A549 (cell line): ENCODE results near the gene ARHGEF26. TPM values are rescaled to one million over a fixed set of nuclear protein-coding genes. Genes with fewer than 3 reads are reported as not detected.

Experiments used
- ATAC-seq, 2 experiments: fragments of 200-7000 bp in 1 of 2; fragments of >200 bp in 1 of 2; cut with Nextera tagmentation in 1 of 2; cut with Tn5 transposase in 1 of 2; 3 replicates each; pipeline versions ENCODE4 v1.8.0 to v1.9.1; 2018 to 2020; ENCODE audit warnings: mild to moderate bottlenecking in 1 of 2, moderate library complexity in 1 of 2
- CTCF ChIA-PET: fragments of 300-600 bp; sonication (Branson Sonifier 250); formaldehyde crosslinking; extraction: SDS; loops from one replicate; lab custom pipeline; 2021; ENCODE audit warnings: antibody characterized with exemption, inconsistent platforms; lab: Yijun Ruan, JAX
- POLR2A ChIA-PET: fragments of 350-600 bp; formaldehyde crosslinking; extraction: SDS; loops from one replicate; lab custom pipeline; 2021; ENCODE audit warnings: antibody characterized with exemption, inconsistent platforms; lab: Yijun Ruan, JAX
- DNase-seq, 2 experiments: peaks; one replicate each; pipeline versions ENCODE4 v3.0.0 to v3.0.0-alpha.2; 2011 to 2016; ENCODE audit warnings: low read depth in 1 of 2, low spot score in 1 of 2
- FAIRE-seq: peaks from 2 replicates; lab custom pipeline; 2011; peaks lifted over from hg19 to GRCh38; lab: Jason Lieb, UNC
- H3K27ac ChIP-seq, 2 experiments: fragments of >200 bp; sonication (Bioruptor Twin); formaldehyde crosslinking; 3 replicates each; pipeline ENCODE4 v1.5.1; 2016 to 2017
- H3K4me1 ChIP-seq: fragments of >200 bp; sonication (Bioruptor Twin); formaldehyde crosslinking; 3 replicates; pipeline ENCODE4 v1.6.1; 2016
- H3K4me2 ChIP-seq: fragments of >200 bp; sonication (Bioruptor Twin); formaldehyde crosslinking; 3 replicates; pipeline ENCODE4 v1.6.1; 2016
- H3K4me3 ChIP-seq: fragments of >200 bp; sonication (Bioruptor Twin); formaldehyde crosslinking; 3 replicates; pipeline ENCODE4 v1.5.1; 2016
- H3K9me3 ChIP-seq: fragments of >200 bp; sonication (Bioruptor Twin); formaldehyde crosslinking; 3 replicates; pipeline ENCODE4 v1.6.1; 2016
- CBX2 ChIP-seq: fragments of 200-600 bp; sonication (generic); IDR thresholded peaks from 2 replicates; pipeline ENCODE4 v1.6.1; 2016; ENCODE audit warnings: low read depth, mild to moderate bottlenecking, borderline replicate concordance
- CBX8 ChIP-seq: fragments of 200-600 bp; sonication (generic); IDR thresholded peaks from 2 replicates; pipeline ENCODE4 v1.6.1; 2016
- CEBPB ChIP-seq, 2 experiments: fragments of >200 bp in 1 of 2; sonication (Bioruptor Twin) in 1 of 2; formaldehyde crosslinking in 1 of 2; IDR thresholded peaks; 2 replicates each; pipeline ENCODE4 v1.6.1; 2012 to 2016
- CHD2 ChIP-seq: fragments of 150-350 bp; IDR thresholded peaks from 2 replicates; pipeline ENCODE4 v1.6.1; 2014; ENCODE audit warnings: low read length; ENCODE audit not compliant: partially characterized antibody
- CHD4 ChIP-seq: fragments of 200-600 bp; sonication (generic); IDR thresholded peaks from 2 replicates; pipeline ENCODE4 v1.6.1; 2016; ENCODE audit warnings: antibody characterized with exemption, mild to moderate bottlenecking, borderline replicate concordance
- EHMT2 ChIP-seq: fragments of 200-600 bp; sonication (generic); IDR thresholded peaks from 2 replicates; pipeline ENCODE4 v1.6.1; 2016; ENCODE audit warnings: antibody characterized with exemption, low read depth, mild to moderate bottlenecking, moderate library complexity
- FOXS1 ChIP-seq: fragments of 250-450 bp; sonication (Bioruptor Pico); IDR thresholded peaks from 2 replicates; pipeline ENCODE4 v1.5.0; 2020; ENCODE audit warnings: mild to moderate bottlenecking, moderate library complexity
- HDAC2 ChIP-seq: fragments of 200-600 bp; sonication (generic); IDR thresholded peaks from 2 replicates; pipeline ENCODE4 v1.6.1; 2016
- HEYL ChIP-seq: fragments of 250-450 bp; sonication (Bioruptor Pico); IDR thresholded peaks from 2 replicates; pipeline ENCODE4 v1.8.0; 2021; ENCODE audit warnings: mild to moderate bottlenecking, moderate library complexity
- HOXB13 ChIP-seq: fragments of 250-450 bp; sonication (Bioruptor Pico); IDR thresholded peaks from 2 replicates; pipeline ENCODE4 v1.5.0; 2020; ENCODE audit warnings: low read depth, mild to moderate bottlenecking, moderate library complexity
- HOXB5 ChIP-seq: fragments of 250-450 bp; sonication (Bioruptor Pico); IDR thresholded peaks from 2 replicates; pipeline ENCODE4 v1.5.0; 2020; ENCODE audit warnings: mild to moderate bottlenecking, moderate library complexity
- JUN ChIP-seq, 2 experiments: fragments of >200 bp; sonication (Bioruptor Twin); formaldehyde crosslinking; IDR thresholded peaks; 2 replicates in 1 of 2; 3 replicates in 1 of 2; pipeline ENCODE4 v1.6.1; 2016 to 2017
- KDM1A ChIP-seq: fragments of 200-600 bp; sonication (generic); IDR thresholded peaks from 2 replicates; pipeline ENCODE4 v1.6.1; 2016; ENCODE audit warnings: low read depth, mild to moderate bottlenecking
- KDM5A ChIP-seq: fragments of 200-600 bp; sonication (generic); IDR thresholded peaks from 2 replicates; pipeline ENCODE4 v1.6.1; 2016; ENCODE audit warnings: antibody characterized with exemption, mild to moderate bottlenecking
- MAFK ChIP-seq: fragments of 450-650 bp; IDR thresholded peaks from 2 replicates; pipeline ENCODE4 v1.6.1; 2014; ENCODE audit not compliant: partially characterized antibody
- MAZ ChIP-seq: fragments of 150-350 bp; IDR thresholded peaks from 2 replicates; pipeline ENCODE4 v1.6.1; 2014; ENCODE audit warnings: antibody characterized with exemption, low read depth, low read length, borderline replicate concordance
- MYC ChIP-seq: IDR thresholded peaks from 2 replicates; pipeline ENCODE4 v1.6.1; 2012; ENCODE audit warnings: mild to moderate bottlenecking, inconsistent platforms, low read length, improper control_type of control experiment, borderline replicate concordance
- NFE2L2 ChIP-seq: fragments of 150-350 bp; conservative IDR thresholded peaks from 2 replicates; pipeline ENCODE4 v1.6.1; 2014; ENCODE audit warnings: low read length
- NPAS2 ChIP-seq: fragments of 250-450 bp; sonication (Bioruptor Pico); IDR thresholded peaks from 2 replicates; pipeline ENCODE4 v1.8.0; 2022; ENCODE audit warnings: mild to moderate bottlenecking, moderate library complexity, borderline replicate concordance
- RAD21 ChIP-seq, 2 experiments: fragments of >200 bp in 1 of 2; sonication (Bioruptor Twin) in 1 of 2; formaldehyde crosslinking in 1 of 2; IDR thresholded peaks in 1 of 2; conservative IDR thresholded peaks in 1 of 2; 2 replicates in 1 of 2; 3 replicates in 1 of 2; pipeline ENCODE4 v1.6.1; 2012 to 2018; ENCODE audit warnings: inconsistent platforms in 1 of 2
- RARB ChIP-seq: fragments of 250-450 bp; sonication (Bioruptor Pico); IDR thresholded peaks from 2 replicates; pipeline ENCODE4 v1.8.0; 2021; ENCODE audit warnings: mild to moderate bottlenecking, moderate library complexity
- RCOR1 ChIP-seq: fragments of 150-350 bp; IDR thresholded peaks from 2 replicates; pipeline ENCODE4 v1.6.1; 2014; ENCODE audit warnings: antibody characterized with exemption, low read length, low read depth
- RFX5 ChIP-seq: fragments of 450-650 bp; IDR thresholded peaks from 2 replicates; pipeline ENCODE4 v1.7.1; 2014; ENCODE audit warnings: antibody characterized with exemption, mild to moderate bottlenecking, moderate library complexity
- SMC3 ChIP-seq: fragments of >200 bp; sonication (Bioruptor Twin); formaldehyde crosslinking; IDR thresholded peaks from 3 replicates; pipeline ENCODE4 v1.6.1; 2018; ENCODE audit warnings: inconsistent platforms
- SREBF2 ChIP-seq: fragments of 450-650 bp; IDR thresholded peaks from 2 replicates; pipeline ENCODE4 v1.6.1; 2014; ENCODE audit warnings: mild to moderate bottlenecking, moderate library complexity
- ZFP36 ChIP-seq: fragments of 450-650 bp; IDR thresholded peaks from 2 replicates; pipeline ENCODE4 v1.6.1; 2014; ENCODE audit warnings: borderline replicate concordance; ENCODE audit not compliant: partially characterized antibody
- ZNF302 ChIP-seq: fragments of 250-450 bp; sonication (Bioruptor Pico); IDR thresholded peaks from 2 replicates; pipeline ENCODE4 v1.9.0; 2021; ENCODE audit warnings: inconsistent platforms, mild to moderate bottlenecking, moderate library complexity
- WGBS: methylation state at CpG from one replicate; pipeline ENCODE4 v1.1.6; 2017; ENCODE audit errors: missing lambda C conversion rate; 5-methylcytosine and 5-hydroxymethylcytosine counted together
- polyA plus RNA-seq, 4 experiments: library from polyadenylated mRNA; depleted of rRNA in 3 of 4; stranded (reverse); fragments of >200 nt; fragmentation: RNase III in 1 of 4; extraction: RNeasy Plus Mini Kit Qiagen cat#74134 plus additional on column Dnase treatment in 1 of 4; gene quantifications; 2 replicates in 3 of 4; 3 replicates in 1 of 4; pipeline ENCODE4 v1.2.3, GENCODE V29; 2011 to 2017
- TF ChIP-seq, protein P1 (sequence below): IDR thresholded peaks from 2 replicates; pipeline ENCODE4 v1.6.1; 2012
- TF ChIP-seq, protein P2 (sequence below): IDR thresholded peaks from 2 replicates; pipeline ENCODE4 v1.6.1; 2012
- TF ChIP-seq, protein P3 (sequence below): fragments of >200 bp; sonication (Bioruptor Twin); formaldehyde crosslinking; IDR thresholded peaks from 3 replicates; pipeline ENCODE4 v1.5.1; 2016
- TF ChIP-seq, protein P4 (sequence below): fragments of >200 bp; sonication (Bioruptor Twin); formaldehyde crosslinking; IDR thresholded peaks from 2 replicates; pipeline ENCODE4 v1.6.1; 2016

The ARHGEF26 gene
- polyA plus RNA-seq, 2 of the 4 experiments (the other 2 are of a cell fraction) = 2.9 to 5.8 TPM

DNA sequence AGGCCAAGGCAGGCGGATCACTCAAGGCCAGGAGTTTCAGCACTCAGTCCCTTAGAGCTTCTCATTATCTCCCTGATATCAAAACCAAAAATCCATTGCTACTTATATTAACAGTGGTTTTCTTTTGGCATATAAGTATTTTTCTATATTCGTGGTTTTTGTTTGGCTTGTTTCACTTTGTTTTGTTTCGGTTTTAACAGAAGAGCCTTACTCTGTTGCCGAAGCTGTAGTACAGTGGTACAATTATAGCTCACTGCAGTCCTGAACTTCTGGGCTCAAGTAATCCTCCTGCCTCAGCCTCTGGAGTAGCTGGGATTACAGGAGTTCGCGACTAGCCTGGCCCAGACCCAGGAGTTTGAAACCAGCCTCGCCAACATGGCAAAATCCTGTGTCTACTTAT is 42.5 kb upstream of the ARHGEF26 start:
- no peaks in the 10 kb centered on the region for H3K9me3 ChIP-seq
- H3K4me3 ChIP-seq = no peak overlapping the region
- ATAC-seq = no peak
- H3K4me1 ChIP-seq = no peaks in the 10 kb centered on the region
- no peak for FAIRE-seq
- POLR2A ChIA-PET = no interaction called here
- DNase-seq = no peak
- no peak for TF ChIP-seq MAZ
- no peak for TF ChIP-seq RARB
- TF ChIP-seq JUN (IDR thresholded peaks at IDR 0.05) = no peak
- no peak for TF ChIP-seq NFE2L2
- TF ChIP-seq CBX8 = no peak
- no peak for TF ChIP-seq HOXB5 (CRISPR knock-in tag)
- no peak for TF ChIP-seq FOXS1 (CRISPR knock-in tag)
- no peak for TF ChIP-seq CBX2
- TF ChIP-seq SMC3 = no peak
- TF ChIP-seq MAFK = no peak
- TF ChIP-seq, protein P1, sequence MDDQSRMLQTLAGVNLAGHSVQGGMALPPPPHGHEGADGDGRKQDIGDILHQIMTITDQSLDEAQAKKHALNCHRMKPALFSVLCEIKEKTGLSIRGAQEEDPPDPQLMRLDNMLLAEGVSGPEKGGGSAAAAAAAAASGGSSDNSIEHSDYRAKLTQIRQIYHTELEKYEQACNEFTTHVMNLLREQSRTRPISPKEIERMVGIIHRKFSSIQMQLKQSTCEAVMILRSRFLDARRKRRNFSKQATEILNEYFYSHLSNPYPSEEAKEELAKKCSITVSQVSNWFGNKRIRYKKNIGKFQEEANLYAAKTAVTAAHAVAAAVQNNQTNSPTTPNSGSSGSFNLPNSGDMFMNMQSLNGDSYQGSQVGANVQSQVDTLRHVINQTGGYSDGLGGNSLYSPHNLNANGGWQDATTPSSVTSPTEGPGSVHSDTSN = no peak
- no peak for TF ChIP-seq RAD21 (conservative IDR thresholded peaks at IDR 0.05 in 1 of 2, IDR thresholded peaks at IDR 0.05 in 1 of 2)
- TF ChIP-seq RCOR1 = no peak
- TF ChIP-seq RFX5 = no peak
- no peak for TF ChIP-seq SREBF2
- TF ChIP-seq HEYL (CRISPR knock-in tag) = no peak
- TF ChIP-seq CEBPB (IDR thresholded peaks at IDR 0.05) = no peak
- no peak for TF ChIP-seq ZNF302
- no peak for TF ChIP-seq ZFP36
- CTCF ChIA-PET = no interaction called here
- no peak overlapping the region for H3K4me2 ChIP-seq
- 65% methylated on average over 6 of the region's 7 CpGs for WGBS
- H3K27ac ChIP-seq = no peak overlapping the region

DNA sequence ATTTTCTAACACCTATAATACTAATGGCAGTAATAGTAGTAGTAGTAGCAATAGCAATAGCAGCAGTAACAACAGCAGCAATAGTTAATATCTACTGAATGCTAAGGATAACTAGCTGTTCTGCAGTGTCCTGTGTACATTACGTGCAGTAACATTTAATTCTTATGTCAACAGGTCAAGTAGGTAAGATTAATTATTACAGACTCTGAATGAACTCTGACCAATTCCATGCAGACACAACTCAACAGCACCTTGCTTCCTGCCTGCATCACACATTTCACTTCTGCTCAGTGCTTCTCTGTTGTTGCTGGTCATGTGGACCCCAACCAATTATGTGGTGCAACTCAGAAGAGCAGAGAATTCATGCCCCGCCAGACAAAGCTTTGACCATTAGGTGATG is 39.9 kb upstream of the ARHGEF26 start:
- no peaks in the 10 kb centered on the region for H3K9me3 ChIP-seq
- no peak overlapping the region for H3K4me2 ChIP-seq
- H3K27ac ChIP-seq = no peak overlapping the region
- no peak overlapping the region for H3K4me3 ChIP-seq
- CTCF ChIA-PET = interaction anchor here (0.7 kb wide), 1 partner anchor 887 kb away, joined by 3 read pairs; no protein-coding TSS in a partner anchor
- TF ChIP-seq MYC (no peak), HDAC2 (no peak), RARB (no peak), EHMT2 (no peak), NPAS2 (no peak), CHD2 (no peak), JUN (IDR thresholded peaks at IDR 0.05) (no peak), KDM1A (no peak), HOXB13 (CRISPR knock-in tag) (no peak), KDM5A (no peak), RCOR1 (no peak), CEBPB (IDR thresholded peaks at IDR 0.05) (no peak), CHD4 (no peak)
- TF ChIP-seq, protein P2, sequence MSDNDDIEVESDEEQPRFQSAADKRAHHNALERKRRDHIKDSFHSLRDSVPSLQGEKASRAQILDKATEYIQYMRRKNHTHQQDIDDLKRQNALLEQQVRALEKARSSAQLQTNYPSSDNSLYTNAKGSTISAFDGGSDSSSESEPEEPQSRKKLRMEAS = no peak
- TF ChIP-seq, protein P3, sequence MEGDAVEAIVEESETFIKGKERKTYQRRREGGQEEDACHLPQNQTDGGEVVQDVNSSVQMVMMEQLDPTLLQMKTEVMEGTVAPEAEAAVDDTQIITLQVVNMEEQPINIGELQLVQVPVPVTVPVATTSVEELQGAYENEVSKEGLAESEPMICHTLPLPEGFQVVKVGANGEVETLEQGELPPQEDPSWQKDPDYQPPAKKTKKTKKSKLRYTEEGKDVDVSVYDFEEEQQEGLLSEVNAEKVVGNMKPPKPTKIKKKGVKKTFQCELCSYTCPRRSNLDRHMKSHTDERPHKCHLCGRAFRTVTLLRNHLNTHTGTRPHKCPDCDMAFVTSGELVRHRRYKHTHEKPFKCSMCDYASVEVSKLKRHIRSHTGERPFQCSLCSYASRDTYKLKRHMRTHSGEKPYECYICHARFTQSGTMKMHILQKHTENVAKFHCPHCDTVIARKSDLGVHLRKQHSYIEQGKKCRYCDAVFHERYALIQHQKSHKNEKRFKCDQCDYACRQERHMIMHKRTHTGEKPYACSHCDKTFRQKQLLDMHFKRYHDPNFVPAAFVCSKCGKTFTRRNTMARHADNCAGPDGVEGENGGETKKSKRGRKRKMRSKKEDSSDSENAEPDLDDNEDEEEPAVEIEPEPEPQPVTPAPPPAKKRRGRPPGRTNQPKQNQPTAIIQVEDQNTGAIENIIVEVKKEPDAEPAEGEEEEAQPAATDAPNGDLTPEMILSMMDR = no peak
- TF ChIP-seq, protein P4, sequence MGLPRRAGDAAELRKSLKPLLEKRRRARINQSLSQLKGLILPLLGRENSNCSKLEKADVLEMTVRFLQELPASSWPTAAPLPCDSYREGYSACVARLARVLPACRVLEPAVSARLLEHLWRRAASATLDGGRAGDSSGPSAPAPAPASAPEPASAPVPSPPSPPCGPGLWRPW = no peak
- WGBS = 39% methylated on average over 2 of the region's 2 CpGs
- DNase-seq = no peak
- no peaks in the 10 kb centered on the region for H3K4me1 ChIP-seq
- no peak for FAIRE-seq
- ATAC-seq = no peak
- POLR2A ChIA-PET = no interaction called here
